Tibial nerve (tissue), 4 donors: ENCODE measurements around the gene RASA3. TPM values are rescaled to one million over a fixed set of nuclear protein-coding genes. Genes with fewer than 3 reads are reported as not detected.

ENCODE experiments used
- DNase-seq, 2 donors: peaks; one replicate each; pipeline ENCODE4 v3.0.0-alpha.2; 2019; ENCODE audit warnings: low spot score in 2 of 2
- H3K27ac ChIP-seq, 4 donors: fragments of 200-600 bp; sonication (generic) in 3 of 4; one replicate each; pipeline ENCODE4 v1.5.1; 2017 to 2019; ENCODE audit warnings: mild to moderate bottlenecking in 1 of 4
- H3K27me3 ChIP-seq, 2 donors: fragments of 200-600 bp; sonication (generic) in 1 of 2; one replicate each; pipeline versions ENCODE4 v1.5.1 to v1.6.0; 2017 to 2019
- H3K36me3 ChIP-seq, 3 donors: fragments of 200-600 bp; sonication (generic); one replicate each; pipeline ENCODE4 v1.5.1; 2018 to 2019
- H3K4me1 ChIP-seq, 4 donors: fragments of 200-600 bp; sonication (generic) in 3 of 4; one replicate each; pipeline ENCODE4 v1.5.1; 2017 to 2019
- H3K4me3 ChIP-seq, 4 donors: fragments of 200-600 bp; sonication (generic) in 3 of 4; one replicate each; pipeline ENCODE4 v1.5.1; 2017 to 2019; ENCODE audit warnings: mild to moderate bottlenecking in 1 of 4, moderate library complexity in 1 of 4
- H3K9me3 ChIP-seq, 4 donors: fragments of 200-600 bp; sonication (generic) in 3 of 4; one replicate each; pipeline ENCODE4 v1.5.1; 2017 to 2019
- EP300 ChIP-seq, 2 donors: sonication (generic); formaldehyde crosslinking; IDR thresholded peaks; one replicate each; pipeline ENCODE4 v1.6.1; 2017; ENCODE audit warnings: antibody characterized with exemption in 2 of 2, mild to moderate bottlenecking in 1 of 2
- POLR2A ChIP-seq, 2 donors: fragments of 450-650 bp; IDR thresholded peaks; one replicate each; pipeline ENCODE4 v1.6.1; 2017; ENCODE audit warnings: antibody characterized with exemption in 2 of 2, mild to moderate bottlenecking in 2 of 2, moderate library complexity in 2 of 2
- WGBS, 2 donors: methylation state at CpG; one replicate each; pipeline ENCODE4 v1.1.5; 2018; 5-methylcytosine and 5-hydroxymethylcytosine counted together
- total RNA-seq, 4 donors: library from RNA; depleted of rRNA; stranded (reverse); fragments of >200 nt; gene quantifications; one replicate each; pipeline ENCODE4 v1.1.0, GENCODE V29; 2016
- TF ChIP-seq, protein P1 (sequence below), 5 experiments: fragments of 200-600 bp in 3 of 5; fragments of 450-650 bp in 2 of 5; sonication (generic) in 3 of 5; IDR thresholded peaks; one replicate each; pipeline ENCODE4 v1.5.1; 2016 to 2019; ENCODE audit warnings: antibody characterized with exemption in 5 of 5, mild to moderate bottlenecking in 3 of 5, moderate library complexity in 2 of 5

The RASA3 gene
- total RNA-seq, 4 donors from 2014 or later, result 36.2 to 63.3 (median 46.3) TPM

DNA sequence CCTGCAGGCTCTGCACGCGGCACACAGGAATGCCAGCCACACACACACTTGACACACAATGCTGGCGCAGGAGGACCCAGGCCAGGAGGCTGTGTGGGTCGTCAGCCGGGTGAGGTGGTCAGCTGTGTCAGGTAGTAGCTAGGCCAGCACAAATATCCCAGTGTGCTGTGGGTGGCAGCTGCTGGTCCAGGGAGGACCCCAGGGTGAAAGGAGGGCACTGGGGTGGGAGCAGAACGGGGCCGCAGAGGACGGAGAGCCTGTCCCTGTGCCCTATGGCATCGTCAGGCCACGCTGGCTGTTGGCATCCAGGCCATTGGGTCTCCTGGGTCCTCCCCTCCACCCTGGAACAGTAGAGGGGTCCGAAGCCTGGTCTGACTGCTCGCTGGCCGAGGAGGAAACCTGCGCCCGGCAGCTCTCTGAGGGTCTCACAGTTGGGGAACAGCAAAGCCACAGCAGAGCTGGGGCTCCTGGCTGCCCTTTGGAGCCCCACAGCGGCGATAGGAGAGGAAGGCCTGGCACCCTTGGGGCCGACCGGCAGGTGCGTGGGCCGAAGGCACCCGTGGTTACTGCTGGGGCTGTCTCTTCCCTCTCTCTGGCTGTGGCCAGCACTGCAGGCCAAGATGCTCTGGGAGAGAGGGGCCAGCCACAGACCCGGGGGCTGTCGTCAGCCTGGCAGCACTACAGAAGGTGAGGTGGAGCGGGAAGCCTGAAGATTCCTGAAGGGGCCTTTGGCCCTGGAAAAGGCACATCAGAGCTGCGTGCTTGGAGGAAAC, 185.8 kb downstream of the RASA3 start:
- DNase-seq, result no peak

GRCh38 chr13:113945857-113946408, 186.5 kb downstream of the RASA3 start:
- no peak overlapping the region for H3K4me3 ChIP-seq
- no peaks in the 10 kb centered on the region for H3K9me3 ChIP-seq
- WGBS, 2 donors, result 91 to 92% methylated on average over 25 to 26 of the region's 26 CpGs
- H3K27me3 ChIP-seq, result no peaks in the 10 kb centered on the region
- no peak for DNase-seq
- H3K4me1 ChIP-seq, result peaks cover 0 to 18% (median 3%) of the 10 kb centered on the region in 4 donors
- no peak for TF ChIP-seq POLR2A (IDR thresholded peaks at IDR 0.05)
- no peak for TF ChIP-seq EP300 (IDR thresholded peaks at IDR 0.05)
- TF ChIP-seq, protein P1, sequence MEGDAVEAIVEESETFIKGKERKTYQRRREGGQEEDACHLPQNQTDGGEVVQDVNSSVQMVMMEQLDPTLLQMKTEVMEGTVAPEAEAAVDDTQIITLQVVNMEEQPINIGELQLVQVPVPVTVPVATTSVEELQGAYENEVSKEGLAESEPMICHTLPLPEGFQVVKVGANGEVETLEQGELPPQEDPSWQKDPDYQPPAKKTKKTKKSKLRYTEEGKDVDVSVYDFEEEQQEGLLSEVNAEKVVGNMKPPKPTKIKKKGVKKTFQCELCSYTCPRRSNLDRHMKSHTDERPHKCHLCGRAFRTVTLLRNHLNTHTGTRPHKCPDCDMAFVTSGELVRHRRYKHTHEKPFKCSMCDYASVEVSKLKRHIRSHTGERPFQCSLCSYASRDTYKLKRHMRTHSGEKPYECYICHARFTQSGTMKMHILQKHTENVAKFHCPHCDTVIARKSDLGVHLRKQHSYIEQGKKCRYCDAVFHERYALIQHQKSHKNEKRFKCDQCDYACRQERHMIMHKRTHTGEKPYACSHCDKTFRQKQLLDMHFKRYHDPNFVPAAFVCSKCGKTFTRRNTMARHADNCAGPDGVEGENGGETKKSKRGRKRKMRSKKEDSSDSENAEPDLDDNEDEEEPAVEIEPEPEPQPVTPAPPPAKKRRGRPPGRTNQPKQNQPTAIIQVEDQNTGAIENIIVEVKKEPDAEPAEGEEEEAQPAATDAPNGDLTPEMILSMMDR (IDR thresholded peaks at IDR 0.05), result no peak
- no peaks in the 10 kb centered on the region for H3K36me3 ChIP-seq
- no peak overlapping the region for H3K27ac ChIP-seq

More for the DNA sequence above, 185.8 kb downstream of the RASA3 start:
- 77 to 80% methylated on average over 25 to 26 of the region's 26 CpGs for WGBS, 2 donors
- TF ChIP-seq POLR2A (IDR thresholded peaks at IDR 0.05) (no peak), EP300 (IDR thresholded peaks at IDR 0.05) (no peak)
- TF ChIP-seq, protein P1 (IDR thresholded peaks at IDR 0.05), result no peak
- Histone ChIP-seq H3K36me3 (no peaks in the 10 kb centered on the region), H3K4me3 (no peak overlapping the region), H3K9me3 (no peaks in the 10 kb centered on the region), H3K27me3 (no peaks in the 10 kb centered on the region), H3K27ac (peak overlapping the region in 1 of 4 donors; percentile 22), H3K4me1 (peaks cover 0 to 24% (median 8%) of the 10 kb centered on the region in 4 donors)

- H3K4me1 ChIP-seq, result peaks cover 0 to 14% (median 0%) of the 10 kb centered on the region in 4 donors
- peaks cover 0 to 5% of the 10 kb centered on the region in 2 donors for H3K27me3 ChIP-seq
- no peaks in the 10 kb centered on the region for H3K36me3 ChIP-seq
- TF ChIP-seq EP300 (IDR thresholded peaks at IDR 0.05) (no peak), POLR2A (IDR thresholded peaks at IDR 0.05) (no peak)
- H3K4me3 ChIP-seq, result no peak overlapping the region
- WGBS, 2 donors, result 87 to 92% methylated on average over 17 to 19 of the region's 19 CpGs
- no peak for DNase-seq
- H3K27ac ChIP-seq, result no peak overlapping the region
- no peaks in the 10 kb centered on the region for H3K9me3 ChIP-seq
These were observed 188.4 kb downstream of the RASA3 start for GRCh38 chr13:113943821-113944565.

DNA sequence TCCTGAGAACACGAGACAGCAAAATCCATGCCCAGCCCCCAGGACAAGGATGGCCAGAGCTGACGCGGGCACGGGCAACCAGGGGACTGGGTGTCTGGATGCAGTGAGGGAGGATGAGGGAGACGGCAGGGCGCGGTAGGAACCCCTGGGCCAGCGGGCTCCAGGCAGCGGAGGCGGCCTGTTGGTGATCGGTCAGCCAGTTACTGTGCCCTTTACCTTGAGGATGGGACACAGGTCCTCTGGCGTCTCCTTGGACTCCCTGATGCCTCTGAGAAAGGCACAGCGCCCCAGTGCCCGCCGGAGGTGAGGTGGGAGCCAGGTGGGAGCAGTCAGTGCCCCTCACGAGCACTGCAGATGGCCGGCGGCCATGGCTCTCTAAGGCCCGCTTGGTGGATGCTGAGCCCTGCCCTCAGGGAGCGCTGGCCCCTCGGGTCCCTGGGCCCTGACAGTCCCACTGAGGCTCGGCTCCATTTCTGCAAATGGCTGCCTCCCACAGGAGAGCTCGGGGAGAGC, 189.8 kb downstream of the RASA3 start:
- Histone ChIP-seq H3K4me1 (peaks cover 0 to 27% (median 0%) of the 10 kb centered on the region in 4 donors), H3K27me3 (peaks cover 0 to 11% of the 10 kb centered on the region in 2 donors), H3K36me3 (no peaks in the 10 kb centered on the region), H3K9me3 (no peaks in the 10 kb centered on the region), H3K4me3 (no peak overlapping the region), H3K27ac (no peak overlapping the region)
- DNase-seq, result no peak
- 92 to 93% methylated on average over 11 to 23 of the region's 23 CpGs for WGBS, 2 donors
- TF ChIP-seq POLR2A (IDR thresholded peaks at IDR 0.05) (no peak), EP300 (IDR thresholded peaks at IDR 0.05) (no peak)
- TF ChIP-seq, protein P1 (IDR thresholded peaks at IDR 0.05), result no peak

GRCh38 chr13:113941571-113942191, 190.7 kb downstream of the RASA3 start:
- TF ChIP-seq POLR2A (IDR thresholded peaks at IDR 0.05), result no peak
- no peak for TF ChIP-seq EP300 (IDR thresholded peaks at IDR 0.05)
- TF ChIP-seq, protein P1 (IDR thresholded peaks at IDR 0.05), result no peak
- Histone ChIP-seq H3K27ac (no peak overlapping the region), H3K36me3 (no peaks in the 10 kb centered on the region), H3K27me3 (peaks cover 0 to 17% of the 10 kb centered on the region in 2 donors), H3K4me1 (peaks cover 0 to 22% (median 0%) of the 10 kb centered on the region in 4 donors), H3K9me3 (no peaks in the 10 kb centered on the region), H3K4me3 (no peak overlapping the region)
- no peak for DNase-seq
- 81 to 86% methylated on average over 14 to 15 of the region's 16 CpGs for WGBS, 2 donors
